Neutrophil (primary cell): ENCODE measurements around the gene TSEN34.
"Not testable (repeated sequence)": the region's sequence is repeated elsewhere in the genome, so short reads cannot be mapped to it uniquely, and the experiment has no call there.

Experiments used
- H3K27ac ChIP-seq: fragments of 200-600 bp; sonication (generic); 2 replicates; pipeline ENCODE4 v1.5.1; 2016; ENCODE audit warnings: mild to moderate bottlenecking, moderate library complexity
- H3K27me3 ChIP-seq: fragments of 200-600 bp; sonication (generic); 2 replicates; pipeline ENCODE4 v1.6.0; 2016; ENCODE audit warnings: mild to moderate bottlenecking
- H3K36me3 ChIP-seq: fragments of 200-600 bp; sonication (generic); 2 replicates; pipeline ENCODE4 v1.5.1; 2017
- H3K4me1 ChIP-seq, 2 experiments: fragments of 200-600 bp in 1 of 2; sonication (generic) in 1 of 2; 1 replicate in 1 of 2; 2 replicates in 1 of 2; pipeline versions ENCODE4 v1.5.1 to v1.6.1; 2013 to 2016; ENCODE audit warnings: low read depth in 1 of 2, low read length in 1 of 2, mild to moderate bottlenecking in 1 of 2, moderate library complexity in 1 of 2; ENCODE audit not compliant: control insufficient read depth in 1 of 2, insufficient read depth in 1 of 2
- H3K4me3 ChIP-seq, 2 experiments: fragments of 200-600 bp in 1 of 2; sonication (generic) in 1 of 2; 1 replicate in 1 of 2; 2 replicates in 1 of 2; pipeline ENCODE4 v1.5.1; 2013 to 2016; ENCODE audit warnings: low read depth in 1 of 2, low read length in 1 of 2, mild to moderate bottlenecking in 1 of 2, moderate library complexity in 1 of 2
- H3K9me3 ChIP-seq: fragments of 200-600 bp; sonication (generic); 2 replicates; pipeline ENCODE4 v1.5.1; 2016
- TF ChIP-seq, protein P1 (sequence below): fragments of 200-600 bp; sonication (generic); IDR thresholded peaks from 2 replicates; pipeline ENCODE4 v1.5.1; 2016; ENCODE audit warnings: antibody characterized with exemption

Gene TSEN34

DNA sequence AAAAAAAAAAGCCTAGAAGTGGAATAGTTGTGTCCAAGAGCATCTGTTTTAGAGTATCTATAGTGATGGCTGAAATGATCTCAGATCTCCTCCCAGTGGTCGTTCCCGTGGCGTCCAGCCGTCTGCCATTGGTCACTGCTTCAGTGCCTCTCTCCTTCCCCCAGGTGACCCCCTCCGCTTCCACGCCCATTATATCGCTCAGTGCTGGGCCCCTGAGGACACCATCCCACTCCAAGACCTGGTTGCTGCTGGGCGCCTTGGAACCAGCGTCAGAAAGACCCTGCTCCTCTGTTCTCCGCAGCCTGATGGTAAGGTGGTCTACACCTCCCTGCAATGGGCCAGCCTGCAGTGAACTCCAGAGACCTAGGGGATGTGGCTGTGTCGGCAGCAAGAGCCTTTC lies 1.9 kb downstream of the TSEN34 start:
- TF ChIP-seq, protein P1, sequence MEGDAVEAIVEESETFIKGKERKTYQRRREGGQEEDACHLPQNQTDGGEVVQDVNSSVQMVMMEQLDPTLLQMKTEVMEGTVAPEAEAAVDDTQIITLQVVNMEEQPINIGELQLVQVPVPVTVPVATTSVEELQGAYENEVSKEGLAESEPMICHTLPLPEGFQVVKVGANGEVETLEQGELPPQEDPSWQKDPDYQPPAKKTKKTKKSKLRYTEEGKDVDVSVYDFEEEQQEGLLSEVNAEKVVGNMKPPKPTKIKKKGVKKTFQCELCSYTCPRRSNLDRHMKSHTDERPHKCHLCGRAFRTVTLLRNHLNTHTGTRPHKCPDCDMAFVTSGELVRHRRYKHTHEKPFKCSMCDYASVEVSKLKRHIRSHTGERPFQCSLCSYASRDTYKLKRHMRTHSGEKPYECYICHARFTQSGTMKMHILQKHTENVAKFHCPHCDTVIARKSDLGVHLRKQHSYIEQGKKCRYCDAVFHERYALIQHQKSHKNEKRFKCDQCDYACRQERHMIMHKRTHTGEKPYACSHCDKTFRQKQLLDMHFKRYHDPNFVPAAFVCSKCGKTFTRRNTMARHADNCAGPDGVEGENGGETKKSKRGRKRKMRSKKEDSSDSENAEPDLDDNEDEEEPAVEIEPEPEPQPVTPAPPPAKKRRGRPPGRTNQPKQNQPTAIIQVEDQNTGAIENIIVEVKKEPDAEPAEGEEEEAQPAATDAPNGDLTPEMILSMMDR: no peak
- Histone ChIP-seq H3K27ac (no peak overlapping the region), H3K27me3 (no peaks in the 10 kb centered on the region), H3K4me3 (peak overlapping the region; percentile 21 to 88), H3K36me3 (peaks cover 58% of the 10 kb centered on the region), H3K4me1 (peaks cover 22 to 34% of the 10 kb centered on the region in 2 experiments), H3K9me3 (no peaks in the 10 kb centered on the region)

DNA sequence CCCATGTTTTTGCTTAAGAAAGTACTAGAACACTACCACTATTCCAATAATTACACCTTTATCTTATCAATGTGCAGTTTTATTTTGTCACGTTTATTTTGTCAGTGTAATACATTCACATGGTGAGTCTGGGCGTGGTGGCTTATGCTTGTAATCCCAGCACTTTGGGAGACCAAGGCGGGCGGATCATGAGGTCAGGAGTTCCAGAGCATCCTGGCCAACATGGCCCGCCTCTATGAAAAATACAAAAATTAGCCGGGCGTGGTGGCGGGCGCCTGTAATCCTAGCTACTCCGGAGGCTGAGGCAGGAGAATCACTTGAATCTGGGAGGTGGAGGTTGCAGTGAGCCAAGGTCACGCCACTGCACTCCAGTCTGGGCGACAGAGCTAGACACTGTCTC lies 3.4 kb downstream of the TSEN34 start:
- Histone ChIP-seq H3K4me1 (peaks cover 24 to 29% of the 10 kb centered on the region in 2 experiments), H3K27ac (peak overlapping the region; percentile 59), H3K36me3 (peaks cover 71% of the 10 kb centered on the region)
- not testable (repeated sequence) for H3K4me3 ChIP-seq, H3K27me3 ChIP-seq, H3K9me3 ChIP-seq

DNA sequence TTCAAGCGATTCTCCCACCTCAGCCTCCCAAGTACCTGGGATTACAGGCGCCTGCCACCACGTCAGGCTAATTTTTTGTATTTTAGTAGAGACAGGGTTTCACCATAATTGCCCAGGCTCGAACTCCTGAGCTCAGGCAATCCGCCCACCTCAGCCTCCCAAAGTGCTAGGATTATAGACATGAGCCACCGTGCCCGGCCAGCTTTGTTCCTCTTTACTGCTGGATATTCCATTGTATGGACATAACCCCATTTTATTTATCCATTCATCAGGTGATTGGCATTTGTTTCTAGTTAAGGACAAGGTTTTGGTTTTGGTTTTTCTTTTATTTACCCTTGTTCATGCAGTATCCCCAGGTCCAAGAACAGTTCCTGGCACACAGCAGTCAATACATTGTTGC lies 5.4 kb downstream of the TSEN34 start:
- peaks cover 79% of the 10 kb centered on the region for H3K36me3 ChIP-seq

DNA sequence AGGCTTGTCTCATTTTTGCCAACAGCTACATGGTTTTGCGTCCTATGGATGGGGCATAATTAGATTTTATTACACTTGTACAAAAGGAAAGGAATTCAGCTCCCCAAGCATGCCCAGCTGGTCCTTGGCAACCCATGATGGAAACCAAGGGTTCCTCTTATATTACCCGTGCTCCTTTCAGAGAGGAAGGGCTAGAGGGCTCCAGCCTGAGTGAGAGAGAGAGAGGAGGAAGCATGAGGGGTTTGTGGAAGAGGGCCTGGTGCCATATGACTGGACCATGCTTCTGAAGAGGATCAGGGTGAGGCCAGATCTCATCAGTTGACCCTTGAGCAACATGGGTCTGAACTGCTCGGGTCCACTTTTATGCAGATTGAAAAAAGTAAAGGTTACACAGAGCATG lies 6.0 kb downstream of the TSEN34 start:
- no peaks in the 10 kb centered on the region for H3K27me3 ChIP-seq
- TF ChIP-seq, protein P1: no peak
- H3K36me3 ChIP-seq: peaks cover 82% of the 10 kb centered on the region
- H3K9me3 ChIP-seq: no peaks in the 10 kb centered on the region
- peaks cover 40 to 44% of the 10 kb centered on the region in 2 experiments for H3K4me1 ChIP-seq
- H3K4me3 ChIP-seq: no peak overlapping the region
- peak overlapping the region; percentile 50 for H3K27ac ChIP-seq

More for the DNA sequence above, 5.4 kb downstream of the TSEN34 start:
- Histone ChIP-seq H3K27ac (peak overlapping the region; percentile 50), H3K9me3 (no peaks in the 10 kb centered on the region), H3K4me3 (no peak overlapping the region), H3K27me3 (no peaks in the 10 kb centered on the region), H3K4me1 (peaks cover 38 to 43% of the 10 kb centered on the region in 2 experiments)
- TF ChIP-seq, protein P1: no peak

DNA sequence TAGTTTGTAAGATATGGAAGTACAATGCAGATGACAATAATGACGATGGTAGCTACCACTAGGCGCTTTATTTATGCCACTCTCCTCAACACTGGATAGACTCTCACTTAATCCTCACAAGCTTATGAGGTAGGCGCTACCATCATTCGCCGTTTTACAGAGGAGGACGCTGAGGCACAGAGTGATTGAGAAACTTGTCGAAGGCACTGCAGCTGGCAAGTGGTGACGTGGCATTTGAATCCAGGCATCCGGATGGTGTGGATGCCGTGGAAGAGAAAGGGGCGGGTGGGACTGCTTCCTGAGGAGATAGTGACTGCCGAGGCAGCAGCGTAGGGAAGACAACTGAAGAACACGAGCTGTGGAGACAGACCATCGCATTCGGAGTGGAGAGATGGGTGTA lies 8.3 kb downstream of the TSEN34 start:
- Histone ChIP-seq H3K27ac (peak overlapping the region; percentile 93), H3K4me1 (peaks cover 44 to 49% of the 10 kb centered on the region in 2 experiments), H3K27me3 (no peaks in the 10 kb centered on the region), H3K9me3 (no peaks in the 10 kb centered on the region), H3K36me3 (peaks cover 82% of the 10 kb centered on the region), H3K4me3 (peak overlapping the region in 1 of 2 experiments; percentile 87)
- TF ChIP-seq, protein P1: no peak

DNA sequence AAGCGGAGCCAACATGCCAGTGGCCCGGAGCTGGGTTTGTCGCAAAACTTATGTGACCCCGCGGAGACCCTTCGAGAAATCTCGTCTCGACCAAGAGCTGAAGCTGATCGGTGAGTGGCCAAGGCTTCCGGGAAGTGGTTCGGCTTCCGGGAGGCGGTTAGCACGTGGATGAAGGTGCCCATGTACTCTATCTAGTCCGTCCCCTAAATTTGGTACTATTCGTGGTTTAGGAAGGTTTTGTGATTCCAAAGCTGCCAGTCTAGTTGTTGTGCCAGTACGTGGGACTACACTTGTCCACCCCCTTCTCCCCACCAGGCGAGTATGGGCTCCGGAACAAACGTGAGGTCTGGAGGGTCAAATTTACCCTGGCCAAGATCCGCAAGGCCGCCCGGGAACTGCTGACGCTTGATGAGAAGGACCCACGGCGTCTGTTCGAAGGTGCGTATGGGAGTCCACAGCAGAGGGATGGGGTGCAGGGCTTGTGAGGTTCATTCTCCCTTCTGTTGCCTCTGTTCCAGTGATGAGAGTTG lies 10.1 kb downstream of the TSEN34 start:
- H3K27me3 ChIP-seq: no peaks in the 10 kb centered on the region
- H3K4me1 ChIP-seq: peaks cover 63 to 67% of the 10 kb centered on the region in 2 experiments
- peak overlapping the region; percentile 93 for H3K27ac ChIP-seq
- TF ChIP-seq, protein P1: no peak
- peaks cover 84% of the 10 kb centered on the region for H3K36me3 ChIP-seq
- H3K4me3 ChIP-seq: peak overlapping the region; percentile 87 to 91
- H3K9me3 ChIP-seq: no peaks in the 10 kb centered on the region
